Keratinocyte (primary cell): ENCODE results near the gene GCNT4. TPM values are rescaled to one million over a fixed set of nuclear protein-coding genes. Genes with fewer than 3 reads are reported as not detected.

Experiments used
- DNase-seq: peaks from one replicate; pipeline ENCODE4 v3.0.0-alpha.2; 2011; ENCODE audit warnings: low read depth, missing footprints, low spot score
- FAIRE-seq: peaks from 2 replicates; lab custom pipeline; 2011; peaks lifted over from hg19 to GRCh38; lab: Jason Lieb, UNC
- H2AFZ ChIP-seq: 2 replicates; pipeline ENCODE4 v1.6.0; 2012; ENCODE audit warnings: low read length, control low read depth, inconsistent platforms; ENCODE audit not compliant: control insufficient read depth
- H3K27ac ChIP-seq: 2 replicates; pipeline ENCODE4 v1.5.1; 2011; ENCODE audit warnings: low read length; ENCODE audit not compliant: control insufficient read depth, insufficient read depth
- H3K27me3 ChIP-seq: 3 replicates; pipeline ENCODE4 v1.6.0; 2011; ENCODE audit warnings: low read length; ENCODE audit not compliant: control insufficient read depth, insufficient read depth; ENCODE audit errors: extremely low read depth
- H3K36me3 ChIP-seq, 2 experiments: 2 replicates in 1 of 2; 3 replicates in 1 of 2; pipeline ENCODE4 v1.5.1; 2011; ENCODE audit warnings: low read length in 2 of 2, mild to moderate bottlenecking in 1 of 2; ENCODE audit not compliant: control insufficient read depth in 2 of 2, insufficient read depth in 2 of 2; ENCODE audit errors: extremely low read depth in 1 of 2
- H3K4me1 ChIP-seq: 3 replicates; pipeline ENCODE4 v1.5.1; 2011; ENCODE audit warnings: low read length; ENCODE audit not compliant: control insufficient read depth, insufficient read depth; ENCODE audit errors: extremely low read depth
- H3K4me2 ChIP-seq: 3 replicates; pipeline ENCODE4 v1.6.0; 2011; ENCODE audit warnings: low read depth, low read length; ENCODE audit not compliant: control insufficient read depth, insufficient read depth; ENCODE audit errors: extremely low read depth
- H3K4me3 ChIP-seq, 3 experiments: fragments of 200-600 bp in 1 of 3; sonication (generic) in 1 of 3; 2 replicates in 2 of 3; 3 replicates in 1 of 3; pipeline ENCODE4 v1.5.1; 2011 to 2016; ENCODE audit warnings: low read length in 3 of 3, mild to moderate bottlenecking in 3 of 3, control low read depth in 2 of 3, inconsistent platforms in 1 of 3, low read depth in 1 of 3, mixed read lengths in 1 of 3, mixed run types in 1 of 3, moderate library complexity in 1 of 3; ENCODE audit not compliant: control insufficient read depth in 2 of 3, insufficient read depth in 2 of 3; ENCODE audit errors: extremely low read depth in 1 of 3
- H3K79me2 ChIP-seq: 2 replicates; pipeline ENCODE4 v1.6.0; 2012; ENCODE audit warnings: low read length; ENCODE audit not compliant: control insufficient read depth, insufficient read depth
- H3K9ac ChIP-seq: 3 replicates; pipeline ENCODE4 v1.6.0; 2011; ENCODE audit warnings: low read length; ENCODE audit not compliant: control insufficient read depth, insufficient read depth; ENCODE audit errors: extremely low read depth
- H3K9me1 ChIP-seq: 3 replicates; pipeline ENCODE4 v1.6.0; 2011; ENCODE audit warnings: low read length; ENCODE audit not compliant: control insufficient read depth, insufficient read depth; ENCODE audit errors: extremely low read depth
- H3K9me3 ChIP-seq: 2 replicates; pipeline ENCODE4 v1.5.1; 2012; ENCODE audit warnings: low read depth, low read length; ENCODE audit not compliant: control insufficient read depth
- H4K20me1 ChIP-seq: 3 replicates; pipeline ENCODE4 v1.6.0; 2011; ENCODE audit warnings: low read length; ENCODE audit not compliant: control insufficient read depth, insufficient read depth; ENCODE audit errors: extremely low read depth
- EZH2 ChIP-seq: IDR thresholded peaks from one replicate; pipeline ENCODE4 v1.6.1; 2012; ENCODE audit warnings: inconsistent platforms, mild to moderate bottlenecking, low read length, moderate library complexity
- dilution Hi-C: fragments of 300-500 bp; cut with MboI; formaldehyde crosslinking; loops from one replicate; pipeline ENCODE4 v1.7.0; 2020; ENCODE audit warnings: low sequenced_read_pairs; ENCODE audit not compliant: extremely low pct_ligation_motif_present
- polyA plus RNA-seq, 5 experiments: library from polyadenylated mRNA; depleted of rRNA in 3 of 5; stranded (reverse) in 3 of 5; stranded (forward) in 1 of 5; unstranded in 1 of 5; fragments of >200 nt; gene quantifications; 1 replicate in 1 of 5; 2 replicates in 3 of 5; 3 replicates in 1 of 5; pipeline versions ENCODE4 v1.2.1 to v1.2.3, GENCODE V29; 2011 to 2012; ENCODE audit warnings: missing spikeins in 2 of 5, low read depth in 1 of 5, low replicate concordance in 1 of 5
- TF ChIP-seq, protein P1 (sequence below), 3 experiments: IDR thresholded peaks in 1 of 3; conservative IDR thresholded peaks in 1 of 3; optimal IDR thresholded peaks in 1 of 3; 2 replicates in 2 of 3; 3 replicates in 1 of 3; pipeline versions ENCODE3 to v1.5.1; 2011; ENCODE audit warnings: low read length in 3 of 3, mild to moderate bottlenecking in 3 of 3, moderate library complexity in 2 of 3, control low read depth in 1 of 3, inconsistent platforms in 1 of 3; ENCODE audit not compliant: insufficient read depth in 2 of 3; ENCODE audit errors: extremely low read depth in 1 of 3

The GCNT4 gene
- polyA plus RNA-seq, 1 donor (not counting 4 experiments of a cell fraction or from before 2014, with no cell fraction given), result 3.2 TPM

DNA sequence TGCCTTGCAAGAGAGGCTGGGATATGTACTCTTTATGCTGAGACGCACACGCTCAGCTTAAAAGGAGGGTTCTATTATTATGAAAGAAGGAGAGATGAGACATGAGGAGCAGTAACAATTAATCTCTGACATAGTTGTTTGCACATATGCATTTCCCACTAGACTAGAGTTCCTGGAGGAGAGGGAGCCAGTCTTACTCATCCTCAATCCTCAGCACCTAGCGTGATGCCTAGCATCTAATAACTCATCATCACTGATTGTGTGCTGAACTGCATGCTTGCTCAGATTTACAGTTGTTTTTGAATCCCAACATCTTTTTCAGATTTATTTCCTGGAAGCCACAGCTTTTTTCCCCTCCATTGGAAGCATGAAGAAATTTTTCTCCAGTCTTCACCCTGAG, 35.5 kb downstream of the GCNT4 start:
- DNase-seq (no peak), FAIRE-seq (no peak)
- H3K4me1 ChIP-seq, result no peaks in the 10 kb centered on the region
- H3K4me2 ChIP-seq, result no peak overlapping the region
- H4K20me1 ChIP-seq, result no peaks in the 10 kb centered on the region
- no peaks in the 10 kb centered on the region for H3K79me2 ChIP-seq
- no peak overlapping the region for H2AFZ ChIP-seq
- TF ChIP-seq EZH2, result no peak
- TF ChIP-seq, protein P1, sequence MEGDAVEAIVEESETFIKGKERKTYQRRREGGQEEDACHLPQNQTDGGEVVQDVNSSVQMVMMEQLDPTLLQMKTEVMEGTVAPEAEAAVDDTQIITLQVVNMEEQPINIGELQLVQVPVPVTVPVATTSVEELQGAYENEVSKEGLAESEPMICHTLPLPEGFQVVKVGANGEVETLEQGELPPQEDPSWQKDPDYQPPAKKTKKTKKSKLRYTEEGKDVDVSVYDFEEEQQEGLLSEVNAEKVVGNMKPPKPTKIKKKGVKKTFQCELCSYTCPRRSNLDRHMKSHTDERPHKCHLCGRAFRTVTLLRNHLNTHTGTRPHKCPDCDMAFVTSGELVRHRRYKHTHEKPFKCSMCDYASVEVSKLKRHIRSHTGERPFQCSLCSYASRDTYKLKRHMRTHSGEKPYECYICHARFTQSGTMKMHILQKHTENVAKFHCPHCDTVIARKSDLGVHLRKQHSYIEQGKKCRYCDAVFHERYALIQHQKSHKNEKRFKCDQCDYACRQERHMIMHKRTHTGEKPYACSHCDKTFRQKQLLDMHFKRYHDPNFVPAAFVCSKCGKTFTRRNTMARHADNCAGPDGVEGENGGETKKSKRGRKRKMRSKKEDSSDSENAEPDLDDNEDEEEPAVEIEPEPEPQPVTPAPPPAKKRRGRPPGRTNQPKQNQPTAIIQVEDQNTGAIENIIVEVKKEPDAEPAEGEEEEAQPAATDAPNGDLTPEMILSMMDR (optimal IDR thresholded peaks at IDR 0.05 in 1 of 3, IDR thresholded peaks at IDR 0.05 in 1 of 3, conservative IDR thresholded peaks at IDR 0.05 in 1 of 3; ENCODE audit: extremely low read depth in 1 of 3, insufficient read depth in 2 of 3, low read length in 3 of 3), result no peak
- dilution Hi-C loops, result no loop called here
- no peaks in the 10 kb centered on the region for H3K27me3 ChIP-seq
- no peak overlapping the region for H3K4me3 ChIP-seq
- no peak overlapping the region for H3K27ac ChIP-seq
- no peak overlapping the region for H3K9ac ChIP-seq
- no peaks in the 10 kb centered on the region for H3K36me3 ChIP-seq
- H3K9me3 ChIP-seq, result no peaks in the 10 kb centered on the region
- no peaks in the 10 kb centered on the region for H3K9me1 ChIP-seq

DNA sequence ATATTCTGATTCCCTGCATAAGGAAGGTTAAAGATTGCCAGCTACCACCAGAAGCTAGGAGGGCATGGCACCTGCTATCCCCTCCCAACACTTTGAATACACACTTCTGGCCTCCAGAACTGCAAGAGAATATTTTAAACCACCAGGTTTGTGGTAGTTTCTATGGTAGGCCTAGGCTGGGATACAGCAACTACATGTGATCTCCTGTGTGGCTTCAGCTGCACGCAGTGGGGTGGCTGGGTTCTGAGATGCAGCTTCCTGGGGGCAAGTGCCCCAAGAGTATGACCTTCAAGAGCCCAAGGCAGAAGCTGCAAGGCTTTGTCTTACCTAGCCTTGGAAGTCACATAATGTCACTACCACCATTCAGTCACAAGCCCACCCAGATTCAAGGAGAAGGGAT, 39.6 kb downstream of the GCNT4 start:
- Histone ChIP-seq H3K9me3 (no peaks in the 10 kb centered on the region), H3K27ac (no peak overlapping the region), H3K36me3 (no peaks in the 10 kb centered on the region), H2AFZ (no peak overlapping the region), H3K4me1 (no peaks in the 10 kb centered on the region), H4K20me1 (no peaks in the 10 kb centered on the region), H3K4me2 (no peak overlapping the region), H3K79me2 (no peaks in the 10 kb centered on the region), H3K9ac (no peak overlapping the region), H3K9me1 (no peaks in the 10 kb centered on the region), H3K4me3 (no peak overlapping the region), H3K27me3 (no peaks in the 10 kb centered on the region)
- dilution Hi-C loops, result no loop called here
- FAIRE-seq (no peak), DNase-seq (no peak)
- TF ChIP-seq, protein P1 (optimal IDR thresholded peaks at IDR 0.05 in 1 of 3, IDR thresholded peaks at IDR 0.05 in 1 of 3, conservative IDR thresholded peaks at IDR 0.05 in 1 of 3; ENCODE audit: extremely low read depth in 1 of 3, insufficient read depth in 2 of 3, low read length in 3 of 3), result no peak
- no peak for TF ChIP-seq EZH2
